Activated T-cell treated with anti-CD3 and anti-CD28 coated beads for 24 hours (primary cell): ENCODE data around the gene ADAM12.
"Not testable (repeated sequence)": the region's sequence is repeated elsewhere in the genome, so short reads cannot be mapped to it uniquely, and the experiment has no call there.

Experiments
- DNase-seq: peaks from one replicate; pipeline ENCODE4 v3.0.0-alpha.2; 2020; ENCODE audit warnings: low read depth

The ADAM12 gene

DNA sequence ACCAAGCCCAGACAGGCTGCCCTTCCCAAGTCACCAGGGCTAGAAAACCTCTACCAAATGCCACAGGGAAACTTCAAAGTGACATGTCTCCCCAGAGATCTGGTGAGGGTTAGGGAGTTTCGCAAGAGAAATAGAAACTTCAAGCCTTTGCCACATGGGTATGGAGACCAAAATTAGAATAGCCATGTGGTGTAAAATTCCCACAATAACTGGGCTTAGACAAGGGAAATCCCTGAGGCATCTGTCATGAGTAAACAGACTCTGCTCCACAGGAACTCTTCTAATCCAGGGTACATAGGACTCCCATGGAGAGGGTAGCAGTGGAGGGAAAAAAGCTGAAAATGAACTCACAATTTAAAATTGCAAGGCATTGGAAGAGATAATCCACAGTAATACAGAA lies 14.3 kb downstream of the ADAM12 start:
- DNase-seq = no peak

DNA sequence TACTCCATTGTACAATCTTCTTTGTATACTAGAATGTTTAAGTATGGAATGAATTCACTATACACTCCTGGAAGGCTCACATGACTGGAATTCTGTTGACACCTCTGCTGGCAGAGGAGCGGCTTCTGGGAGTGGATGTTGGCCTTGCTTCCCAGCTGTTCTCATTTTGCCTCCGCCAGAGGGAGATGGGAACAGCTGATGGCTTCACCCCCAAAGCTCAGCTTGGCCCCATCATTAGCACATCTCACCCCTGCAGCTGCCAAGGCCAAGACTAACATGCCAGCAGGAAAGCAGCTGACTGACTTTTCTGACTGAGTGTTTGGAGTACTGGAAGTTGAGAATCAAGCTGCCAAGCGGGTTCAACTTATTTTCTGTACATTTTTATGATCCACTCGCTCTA lies 15.1 kb downstream of the ADAM12 start:
- DNase-seq = no peak

DNA sequence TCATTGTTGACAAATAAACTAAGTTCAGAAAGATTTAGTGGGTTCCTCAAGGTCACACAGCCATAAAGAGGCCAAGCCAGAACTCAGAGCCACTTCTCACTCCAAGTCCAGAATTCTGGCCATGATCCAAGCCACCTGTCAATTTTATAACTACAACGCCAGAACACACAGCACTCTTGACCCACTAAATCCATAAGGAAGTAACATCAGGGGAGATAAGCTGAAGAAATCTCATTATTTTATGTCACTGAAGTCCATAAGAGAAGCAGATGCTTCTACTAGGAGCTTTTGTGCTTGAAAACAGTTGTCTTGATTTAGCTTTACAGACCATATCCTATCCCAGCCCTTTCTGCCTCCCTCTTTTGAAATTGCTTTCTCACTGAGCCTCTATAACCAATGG lies 15.9 kb downstream of the ADAM12 start:
- DNase-seq = no peak

DNA sequence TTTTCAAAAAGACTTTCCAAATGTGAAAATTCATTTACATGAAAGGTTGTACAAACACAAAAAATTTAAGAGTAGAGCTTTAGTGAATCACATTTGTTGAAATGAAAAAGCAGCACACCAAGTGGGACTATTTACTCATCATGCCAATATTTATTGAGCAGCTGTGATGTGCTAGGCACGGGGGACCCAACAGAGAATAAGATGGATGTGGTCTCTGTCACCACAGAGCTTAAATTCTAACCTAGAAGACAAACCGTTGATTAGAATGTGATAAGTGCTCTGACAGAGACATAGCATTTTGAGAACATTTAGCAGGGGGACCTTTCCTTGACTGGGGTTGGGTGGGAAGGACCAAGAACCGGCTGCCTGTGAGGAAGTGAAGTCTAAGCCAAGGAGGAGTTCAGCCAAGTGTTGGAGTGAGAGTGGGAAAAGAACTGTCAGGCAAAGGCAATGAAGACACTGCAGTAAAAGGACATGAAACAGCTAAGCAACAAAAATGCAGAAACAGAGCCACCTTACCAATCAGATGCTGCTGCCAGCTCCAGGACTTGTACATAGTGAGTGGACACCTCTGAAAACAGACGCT lies 19.1 kb downstream of the ADAM12 start:
- DNase-seq = no peak

DNA sequence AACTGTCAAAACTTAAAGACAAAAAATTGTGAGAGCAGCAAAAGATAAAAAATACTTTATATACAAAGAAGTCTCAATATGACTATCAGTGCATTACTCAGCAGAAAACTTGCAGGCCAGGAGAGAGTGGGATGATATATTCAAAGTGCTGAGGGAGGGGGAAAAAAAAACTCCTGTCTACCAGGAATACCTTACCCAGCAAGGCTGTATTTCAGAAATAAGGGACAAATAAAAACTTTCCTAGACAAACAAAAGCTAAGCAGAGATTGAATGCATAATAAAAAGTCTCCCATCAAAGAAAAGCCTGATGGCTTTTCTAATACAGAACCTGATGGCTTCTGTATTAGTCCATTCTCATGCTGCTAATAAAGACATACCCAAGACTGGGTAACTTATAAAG lies 31.1 kb downstream of the ADAM12 start:
- no peak for DNase-seq

DNA sequence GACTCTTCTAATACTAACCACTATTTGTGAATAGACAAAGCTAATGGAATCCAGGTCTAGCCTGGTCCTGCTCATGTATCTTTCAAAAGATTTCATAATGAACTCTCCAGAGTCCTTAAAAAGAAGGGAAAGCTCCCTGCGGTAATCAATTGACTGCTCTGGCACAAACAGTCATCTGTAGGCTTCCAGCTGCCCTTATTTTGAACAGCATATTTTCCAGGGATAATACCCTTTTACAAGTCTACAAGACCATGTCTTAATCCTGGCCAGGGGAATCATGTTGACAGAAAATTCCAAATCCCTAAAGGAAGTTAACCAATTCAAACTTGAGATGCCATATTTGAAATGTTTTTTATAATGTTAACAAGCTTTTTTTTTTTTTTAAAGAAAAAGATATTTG lies 34.6 kb downstream of the ADAM12 start:
- DNase-seq = no peak

DNA sequence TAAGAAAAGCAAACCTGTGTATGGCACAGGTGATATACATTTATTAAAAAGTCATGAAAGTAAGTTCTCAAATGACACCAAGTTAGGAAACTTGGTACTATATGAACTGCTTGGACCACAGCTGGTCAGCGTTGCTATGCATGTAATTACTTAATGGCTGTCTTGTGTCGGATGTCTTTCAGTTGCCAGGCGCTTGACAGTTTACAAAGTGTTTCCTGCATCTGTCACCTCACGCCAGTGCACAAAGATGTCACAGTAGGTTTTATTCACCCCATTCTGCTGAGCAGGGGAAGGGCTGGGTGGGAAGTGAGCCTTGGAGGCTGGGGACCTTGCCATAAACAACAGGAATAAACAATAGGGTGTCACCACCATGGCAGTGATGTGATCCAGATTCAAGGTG lies 35.8 kb downstream of the ADAM12 start:
- DNase-seq = no peak

DNA sequence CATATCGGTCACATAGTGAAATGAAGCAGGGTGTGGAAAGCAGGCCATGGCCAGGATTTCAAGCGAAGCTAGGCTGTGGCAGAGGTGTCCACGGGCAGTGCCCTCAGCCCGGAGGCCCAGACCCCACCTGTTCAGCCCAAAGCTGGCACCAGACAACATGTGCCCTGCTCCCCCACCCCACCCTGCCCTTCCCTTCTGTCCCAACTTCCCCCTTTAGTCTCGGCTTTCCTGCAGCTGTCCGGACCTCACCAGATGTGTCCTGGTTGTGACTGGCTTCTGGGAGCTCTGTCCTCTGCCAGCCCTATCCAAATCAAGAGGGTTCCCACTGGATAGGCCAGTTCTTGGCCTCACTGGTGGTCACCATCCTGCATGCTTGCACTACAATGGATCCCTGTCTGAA lies 37.3 kb downstream of the ADAM12 start:
- DNase-seq = no peak

DNA sequence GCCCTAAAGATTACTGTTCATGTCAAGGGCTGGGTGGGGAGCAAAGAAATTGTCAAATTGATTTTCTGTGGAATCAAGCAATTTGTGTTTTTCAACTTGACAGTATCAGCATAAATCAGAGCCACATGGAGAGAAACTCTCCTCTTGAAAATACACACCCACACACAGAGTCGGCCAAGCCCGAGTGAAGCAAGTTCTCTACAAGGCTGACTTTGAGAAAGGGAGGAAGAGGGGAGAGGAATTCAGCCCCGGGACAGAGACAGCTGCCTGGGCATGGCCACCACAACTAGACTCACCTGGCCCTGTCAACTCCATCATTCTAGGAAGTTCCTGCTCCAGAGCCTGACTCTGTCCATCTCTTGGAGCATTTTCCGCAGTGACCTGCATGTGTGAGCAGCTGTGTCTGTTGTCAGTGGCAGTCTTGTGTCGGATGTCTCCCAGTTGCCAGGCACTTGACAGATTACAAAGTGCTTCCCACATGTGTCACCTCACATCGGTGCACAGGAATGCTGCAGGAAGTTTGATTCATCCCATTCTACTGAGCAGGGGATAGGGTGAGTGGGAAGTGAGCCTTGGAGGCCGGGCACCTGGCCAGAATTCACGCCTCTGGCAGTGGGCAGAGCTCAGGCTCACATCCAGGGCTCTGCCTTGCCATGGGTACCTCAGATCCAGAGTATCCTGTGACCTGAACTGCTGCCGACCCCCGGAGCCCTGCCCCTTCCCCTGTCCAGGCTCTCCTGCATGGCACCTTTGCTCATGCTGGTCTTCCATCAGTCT lies 37.9 kb downstream of the ADAM12 start:
- no peak for DNase-seq

DNA sequence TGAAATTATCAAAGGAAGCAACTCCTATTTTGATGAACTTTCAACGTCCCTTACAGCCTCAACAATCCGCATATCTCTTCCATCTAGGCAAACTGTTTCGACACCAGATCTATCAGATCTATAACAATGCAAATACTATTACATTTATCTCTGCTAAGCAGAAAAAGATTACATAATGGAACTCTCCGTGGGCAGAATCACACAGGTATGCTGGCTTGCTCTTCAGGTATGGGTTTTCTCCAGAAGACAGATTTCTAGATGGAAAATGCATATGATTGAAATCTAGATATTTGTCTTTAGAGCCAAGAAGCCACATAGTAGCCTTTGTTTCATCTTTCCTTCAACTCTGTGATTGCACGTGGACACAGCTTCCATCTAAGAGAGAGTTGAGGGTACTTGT lies 38.6 kb downstream of the ADAM12 start:
- DNase-seq = no peak

DNA sequence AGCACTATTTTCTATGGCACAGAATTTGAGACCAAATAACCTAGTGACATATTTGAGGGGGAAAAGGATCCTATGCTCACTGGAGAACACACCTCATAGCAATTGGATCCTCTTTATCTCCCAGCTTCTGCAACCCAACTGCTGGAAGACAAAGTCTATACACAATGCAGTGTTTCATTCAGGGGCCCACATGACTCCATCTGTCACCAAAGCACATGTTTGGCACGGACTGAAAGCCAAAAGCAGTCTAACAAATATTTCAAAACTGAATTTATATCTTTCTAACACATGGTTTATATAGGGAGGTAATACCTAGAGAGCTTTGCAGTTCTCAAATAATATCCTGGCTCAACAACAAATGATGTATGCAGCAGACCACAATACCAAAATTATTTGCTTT lies 39.2 kb downstream of the ADAM12 start:
- DNase-seq = no peak

DNA sequence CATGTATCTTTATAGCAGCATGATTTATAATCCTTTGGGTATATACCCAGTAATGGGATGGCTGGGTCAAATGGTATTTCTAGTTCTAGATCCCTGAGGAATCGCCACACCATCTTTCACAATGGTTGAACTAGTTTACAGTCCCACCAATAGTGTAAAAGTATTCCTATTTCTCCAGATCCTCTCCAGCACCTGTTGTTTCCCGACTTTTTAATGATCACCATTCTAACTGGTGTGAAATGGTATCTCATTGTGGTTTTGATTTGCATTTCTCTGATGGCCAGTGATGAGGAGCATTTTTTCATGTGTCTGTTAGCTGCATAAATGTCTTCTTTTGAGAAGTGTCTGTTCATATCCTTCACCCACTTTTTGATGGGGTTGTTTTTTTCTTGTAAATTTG lies 44.8 kb downstream of the ADAM12 start:
- DNase-seq = not testable (repeated sequence)

DNA sequence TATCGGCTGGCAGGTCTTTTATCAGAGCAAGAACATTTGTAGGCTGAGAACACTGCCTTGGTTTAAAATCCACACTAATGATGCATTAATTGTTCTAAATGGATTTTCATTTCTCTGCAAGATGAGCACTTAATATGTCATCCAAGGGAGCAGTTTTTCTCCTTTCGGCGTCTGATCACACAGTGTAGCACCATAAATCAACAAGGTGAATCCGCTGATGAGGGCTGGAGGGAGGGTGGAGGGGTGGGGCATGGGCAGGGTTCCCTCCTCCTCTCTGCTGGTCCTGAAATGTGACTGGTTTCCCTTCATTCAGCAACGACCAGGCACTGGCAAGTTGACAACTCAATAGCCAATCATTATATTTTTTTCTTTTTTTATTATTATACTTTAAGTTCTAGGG lies 45.6 kb downstream of the ADAM12 start:
- DNase-seq = no peak

DNA sequence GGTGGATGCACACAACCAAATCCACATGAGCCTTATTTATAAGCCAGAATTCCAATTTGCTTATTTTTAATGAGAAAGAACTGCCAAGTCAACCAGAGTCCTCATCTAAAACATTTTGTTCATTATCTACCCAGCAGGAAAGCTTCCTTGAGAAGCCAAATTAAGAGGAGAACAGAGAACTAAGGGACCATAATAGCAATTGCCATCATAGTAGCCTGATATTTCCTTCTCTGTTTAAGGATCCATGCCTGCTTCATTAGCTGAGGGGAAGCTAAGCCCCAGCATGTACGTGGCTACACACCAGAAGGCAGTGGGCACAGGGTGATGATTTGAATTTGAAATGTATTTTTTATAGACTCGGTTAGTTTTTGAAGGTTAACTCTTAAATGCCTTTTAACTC lies 46.8 kb downstream of the ADAM12 start:
- no peak for DNase-seq

DNA sequence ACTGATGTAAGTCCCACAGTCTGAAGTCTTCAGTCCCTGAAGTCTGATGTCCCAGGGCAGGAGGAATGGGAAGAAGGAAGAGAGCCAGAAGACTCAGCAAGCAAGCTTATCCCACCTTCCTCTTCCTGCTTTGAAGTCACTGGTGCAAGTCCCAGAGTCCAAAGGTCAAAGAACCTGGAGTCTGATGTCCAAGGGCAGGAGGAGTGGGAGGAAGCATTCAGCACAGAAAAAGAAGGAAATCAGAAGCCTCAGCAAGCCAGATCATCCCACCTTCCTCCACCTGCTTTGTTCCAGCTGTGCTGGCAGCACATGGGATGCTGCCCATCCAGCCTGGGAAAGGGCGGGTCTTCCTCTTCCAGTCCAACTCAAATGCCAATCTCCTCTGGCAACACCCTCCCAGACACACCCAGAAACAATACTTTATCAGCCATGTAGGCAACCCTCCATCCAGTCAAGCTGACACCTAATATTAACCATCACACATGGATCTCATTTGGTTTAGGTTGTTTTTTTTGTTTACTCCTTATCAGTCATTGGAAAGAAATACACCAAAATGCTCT lies 50.9 kb downstream of the ADAM12 start:
- DNase-seq = no peak

DNA sequence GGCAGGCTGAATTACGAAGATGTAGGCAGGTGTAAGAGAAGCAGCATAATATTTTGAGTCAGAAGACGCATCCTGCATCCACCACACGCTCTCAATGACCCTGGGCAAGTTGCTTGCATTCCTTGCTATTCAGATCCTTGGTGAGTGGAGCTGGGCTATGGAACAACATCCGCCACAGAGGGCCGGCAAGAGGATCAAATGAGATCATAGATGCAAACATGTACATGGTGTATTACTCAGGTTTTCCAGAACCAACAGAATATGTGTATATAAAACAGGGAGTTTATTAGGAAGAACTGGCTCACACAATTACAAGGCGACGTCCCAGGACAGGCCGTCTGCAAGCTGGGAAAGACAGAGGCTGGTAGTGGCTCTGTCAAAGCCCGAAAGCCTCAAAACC lies 51.5 kb downstream of the ADAM12 start:
- DNase-seq = no peak

DNA sequence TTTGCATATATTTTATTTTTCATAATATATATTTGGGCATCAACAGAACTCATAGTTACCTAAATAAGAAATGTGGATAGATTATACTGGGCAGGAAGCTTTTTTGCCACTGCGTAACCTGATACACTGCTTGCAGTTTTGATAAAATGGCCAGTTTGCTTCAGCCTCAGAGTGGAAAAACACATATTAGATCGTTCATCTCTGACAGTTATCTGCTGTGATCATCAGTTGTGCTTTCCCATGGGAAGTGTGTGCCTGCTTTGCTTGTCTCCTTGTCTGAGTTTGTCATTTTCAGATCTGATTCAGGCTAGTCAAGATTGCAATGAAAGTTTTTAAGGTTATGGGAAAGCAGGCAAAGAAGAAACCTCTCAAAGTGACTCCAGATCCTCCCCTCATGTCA lies 54.0 kb downstream of the ADAM12 start:
- no peak for DNase-seq

DNA sequence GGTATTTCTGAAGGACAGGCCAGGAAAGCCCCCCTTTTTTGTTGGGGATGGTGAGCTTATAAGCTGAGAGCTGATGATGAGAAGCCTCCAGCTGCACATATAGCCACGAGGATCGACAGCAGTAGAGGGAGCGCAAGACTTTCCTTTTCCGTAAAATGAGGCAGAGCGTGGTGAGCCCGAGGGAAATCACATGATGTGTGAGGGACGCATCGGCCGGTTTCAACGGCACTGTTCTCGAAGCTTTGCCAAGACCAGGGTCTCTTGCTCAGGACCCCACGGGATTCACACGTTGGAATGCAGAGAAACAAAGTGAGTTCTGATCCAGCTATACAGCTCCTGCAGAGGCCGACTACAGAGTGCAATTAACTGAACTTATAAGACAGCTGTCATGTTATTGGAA lies 55.7 kb downstream of the ADAM12 start:
- no peak for DNase-seq

DNA sequence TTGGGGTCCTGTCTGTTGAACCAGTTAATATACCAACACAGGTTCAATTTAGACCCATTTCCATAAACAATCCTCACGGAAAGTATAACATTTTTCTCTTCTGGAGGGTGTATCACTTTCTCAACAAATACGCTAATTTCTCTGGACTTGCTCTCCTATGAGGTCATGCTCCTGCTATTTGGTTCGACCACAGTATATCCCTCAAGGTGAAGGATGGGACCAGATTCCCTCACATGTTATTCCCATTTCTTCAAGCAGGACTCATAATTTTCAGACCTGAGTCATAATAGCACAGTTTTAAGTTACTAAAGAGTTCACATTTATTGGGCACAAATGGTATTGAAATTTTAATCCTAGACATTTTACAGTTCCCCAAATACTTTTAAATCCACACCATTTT lies 57.2 kb downstream of the ADAM12 start:
- no peak for DNase-seq

DNA sequence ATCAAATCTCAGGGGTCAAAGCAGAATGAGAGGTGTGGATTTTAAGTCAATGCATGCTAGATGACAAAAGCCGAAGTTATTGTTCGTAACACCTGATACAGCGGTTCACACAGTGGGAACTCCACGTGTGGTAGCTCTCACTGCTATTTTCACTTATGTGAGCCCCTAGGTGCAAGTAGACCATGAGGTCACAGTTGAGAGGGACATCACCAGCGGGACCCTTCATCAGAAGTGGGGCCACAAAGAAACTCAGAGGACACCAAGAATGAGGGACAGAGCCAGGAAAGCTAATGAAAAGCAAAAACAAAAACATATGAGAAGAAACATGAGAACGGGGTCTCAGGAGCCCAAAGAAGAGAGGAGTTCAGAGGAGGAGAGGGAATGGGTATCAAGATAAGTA lies 63.5 kb downstream of the ADAM12 start:
- DNase-seq = no peak

DNA sequence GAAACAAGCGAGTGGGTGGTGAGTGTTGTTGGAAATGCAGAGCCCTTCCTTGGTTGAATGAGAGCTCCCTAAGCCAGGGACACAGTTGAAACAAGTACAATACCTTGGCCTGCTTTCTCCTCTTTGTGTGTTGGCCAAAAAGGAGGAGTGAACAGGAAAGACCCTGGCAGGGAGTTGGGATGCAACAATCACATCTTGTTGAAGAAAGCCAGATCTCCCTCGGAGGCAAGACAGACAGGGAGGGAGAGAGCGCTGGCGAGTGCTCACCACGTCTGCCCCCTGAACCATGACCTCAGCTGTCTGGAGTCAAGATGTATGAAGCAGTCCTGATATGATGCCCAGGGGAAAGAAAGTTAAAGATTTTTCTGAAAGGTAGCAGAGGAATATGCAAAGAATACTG lies 66.8 kb downstream of the ADAM12 start:
- no peak for DNase-seq

DNA sequence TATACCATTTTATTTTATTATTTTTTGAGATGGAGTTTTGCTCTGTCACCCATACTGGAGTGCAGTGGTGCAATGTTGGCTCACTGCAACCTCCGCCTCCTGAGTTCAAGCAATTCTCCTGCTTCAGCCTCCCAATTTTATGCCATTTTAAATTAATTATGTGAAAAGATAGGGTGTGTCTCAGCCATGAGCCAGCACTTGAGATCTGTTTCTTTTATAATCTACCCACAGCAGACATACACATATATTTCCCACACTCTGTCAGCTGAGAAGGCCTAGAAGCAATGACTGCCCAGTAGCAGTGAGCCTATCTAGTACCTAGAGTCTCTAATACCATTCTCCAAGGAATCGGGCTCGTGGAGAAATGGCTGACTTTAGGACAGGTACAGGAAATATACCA lies 70.5 kb downstream of the ADAM12 start:
- DNase-seq = no peak

DNA sequence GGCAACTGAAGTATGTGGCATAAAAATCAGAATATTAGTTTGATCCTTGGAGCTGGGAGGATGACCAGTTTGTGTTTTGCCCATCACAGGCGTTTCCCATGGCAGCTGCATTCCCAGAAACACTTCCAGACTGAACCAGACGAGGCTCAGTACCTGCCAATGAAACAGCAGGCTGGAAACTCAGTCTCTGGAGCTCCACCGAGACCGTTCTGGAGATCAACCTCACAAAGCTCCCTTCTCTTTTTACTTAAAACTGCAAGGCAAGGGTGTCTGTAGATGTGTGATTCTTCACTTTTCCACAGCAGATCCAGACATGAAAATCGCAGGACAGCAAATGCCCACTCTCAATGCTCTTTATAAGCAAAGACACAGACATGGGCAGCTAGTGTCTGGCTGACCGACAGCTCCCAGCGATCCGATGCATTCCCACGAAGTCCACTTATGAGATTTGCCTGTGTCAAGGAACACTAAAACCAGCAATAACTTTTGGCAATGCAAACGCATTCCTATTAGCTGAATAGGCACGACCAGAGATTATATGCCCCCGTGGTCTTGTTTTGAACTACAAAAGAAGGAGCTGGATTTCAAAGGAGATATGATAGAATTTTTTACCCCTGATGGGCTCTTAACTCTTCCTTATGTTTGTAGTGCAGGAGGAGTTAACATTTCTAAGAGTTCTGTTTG lies 72.6 kb downstream of the ADAM12 start:
- DNase-seq = no peak
